GM18907 (cell line): Measurements from ENCODE around the gene TNFSF11.
"Not testable (repeated sequence)": the region's sequence is repeated elsewhere in the genome, so short reads cannot be mapped to it uniquely, and the experiment has no call there.

Experiments
- ATAC-seq: cut with Tn5 transposase; IDR thresholded peaks from one replicate; pipeline ENCODE4 v1.9.1; 2021; ENCODE audit warnings: mild to moderate bottlenecking, moderate library complexity; ENCODE audit not compliant: unreplicated experiment

The TNFSF11 gene

DNA sequence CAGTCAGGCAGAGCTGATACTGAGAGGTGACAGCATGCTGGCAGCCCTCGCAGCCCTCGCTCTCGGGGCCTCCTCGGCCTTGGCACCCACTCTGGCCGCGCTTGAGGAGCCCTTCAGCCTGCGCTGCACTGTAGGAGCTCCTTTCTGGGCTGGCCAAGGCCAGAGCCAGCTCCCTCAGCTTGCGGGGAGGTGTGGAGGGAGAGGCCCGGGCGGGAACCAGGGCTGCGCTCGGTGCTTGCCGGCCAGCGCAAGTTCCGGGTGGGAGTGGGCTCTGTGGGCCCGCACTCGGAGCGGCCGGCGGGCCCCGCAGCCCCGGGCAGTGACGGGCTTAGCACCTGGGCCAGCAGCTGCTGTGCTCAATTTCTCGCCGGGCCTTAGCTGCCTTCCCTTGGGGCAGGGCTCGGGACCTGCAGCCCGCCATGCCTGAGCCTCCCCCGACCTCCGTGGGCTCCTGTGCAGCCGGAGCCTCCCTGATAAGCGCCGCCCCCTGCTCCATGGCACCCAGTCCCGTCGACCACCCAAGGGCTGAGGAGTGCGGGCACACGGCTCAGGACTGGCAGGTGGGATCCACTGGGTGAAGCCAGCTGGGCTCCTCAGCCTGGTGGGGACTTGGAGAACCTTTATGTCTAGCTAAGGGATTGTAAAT lies 14.3 kb upstream of the TNFSF11 start:
- not testable (repeated sequence) for ATAC-seq

GRCh38 chr13:42560320-42560719 lies 13.6 kb upstream of the TNFSF11 start:
- not testable (repeated sequence) for ATAC-seq

DNA sequence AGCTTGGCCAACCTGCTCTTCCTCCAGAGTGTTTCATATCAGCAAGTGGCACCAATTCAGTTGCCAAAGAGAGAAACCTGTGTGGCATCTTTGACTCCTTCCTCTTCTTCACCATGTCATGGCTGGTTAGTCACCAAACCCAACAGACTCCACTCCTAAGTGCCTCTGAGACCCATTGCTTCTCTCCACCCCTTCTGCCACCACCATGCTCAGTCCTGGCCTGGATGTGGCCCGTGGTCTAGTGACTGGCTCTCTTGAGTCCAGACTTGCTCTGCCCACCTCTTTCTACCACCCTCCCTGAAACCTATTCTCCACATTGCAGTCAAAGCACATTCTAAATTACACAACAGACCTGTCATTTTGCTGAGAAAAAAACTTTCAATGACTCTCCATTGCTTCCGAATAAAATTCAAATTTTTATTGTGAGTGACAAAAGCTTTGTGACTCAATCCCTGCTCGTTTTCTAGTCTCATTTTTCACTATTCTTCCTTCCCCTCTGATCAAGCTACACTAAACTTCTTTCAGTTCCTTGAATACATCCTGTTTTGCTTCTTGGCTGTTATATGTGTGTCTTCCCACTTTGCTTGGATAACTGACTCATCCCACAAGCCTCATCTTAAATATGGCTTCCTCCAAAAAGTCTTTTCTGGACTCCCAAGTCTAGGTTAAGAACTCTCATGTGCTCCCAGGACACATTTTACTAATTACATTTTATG lies 12.0 kb upstream of the TNFSF11 start:
- no peak for ATAC-seq

GRCh38 chr13:42567906-42568305 lies 6.0 kb upstream of the TNFSF11 start:
- ATAC-seq: no peak

GRCh38 chr13:42569576-42570344 lies 4.2 kb upstream of the TNFSF11 start:
- no peak for ATAC-seq

- no peak for ATAC-seq
These were observed 2.1 kb upstream of the TNFSF11 start for GRCh38 chr13:42571895-42572294.

- peak; percentile 73 for ATAC-seq
These were observed 721 bp downstream of the TNFSF11 start for GRCh38 chr13:42574435-42575311.

GRCh38 chr13:42575938-42576337 lies 2.0 kb downstream of the TNFSF11 start:
- ATAC-seq: no peak

GRCh38 chr13:42577538-42577937 lies 3.6 kb downstream of the TNFSF11 start:
- no peak for ATAC-seq

DNA sequence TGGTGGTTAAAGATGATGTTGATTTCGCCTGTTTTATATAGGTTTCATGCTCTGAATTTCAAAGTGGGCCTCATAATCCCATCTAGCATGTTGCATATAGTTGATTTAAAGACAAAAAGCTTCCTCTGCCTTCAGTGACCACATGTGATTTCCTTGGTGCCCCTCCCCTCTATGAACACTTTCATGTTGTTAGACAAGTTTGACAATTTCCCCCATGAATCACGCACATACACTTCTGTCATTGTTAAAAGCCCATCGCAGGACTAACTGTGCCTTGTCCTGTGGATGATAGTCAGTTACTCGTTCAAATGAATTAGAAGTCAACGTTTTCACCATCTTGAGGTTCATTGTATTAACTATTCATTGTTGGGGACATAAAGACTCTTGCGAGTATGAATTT lies 6.7 kb downstream of the TNFSF11 start:
- no peak for ATAC-seq

- no peak for ATAC-seq
These were observed 7.5 kb downstream of the TNFSF11 start for GRCh38 chr13:42581427-42581826.

DNA sequence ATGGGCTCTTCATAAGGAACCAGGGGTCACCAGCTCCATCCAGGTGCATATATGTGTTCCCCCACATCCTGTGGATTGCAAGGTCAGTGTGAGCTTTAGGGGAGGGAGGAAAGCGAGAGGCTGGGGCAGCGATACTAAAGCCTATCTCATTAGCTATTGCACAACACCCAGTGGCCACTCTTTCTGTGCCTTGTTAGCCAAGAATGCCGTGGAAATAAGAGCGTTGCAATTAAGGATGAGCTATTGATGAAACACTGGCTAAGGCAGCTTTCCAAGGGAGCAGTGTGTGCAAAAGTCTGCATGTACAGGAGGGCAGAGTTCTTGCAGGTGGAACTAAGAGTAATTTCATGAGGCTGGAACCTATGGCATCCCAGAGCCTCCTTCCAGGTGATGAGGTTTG lies 17.6 kb downstream of the TNFSF11 start:
- ATAC-seq: no peak

DNA sequence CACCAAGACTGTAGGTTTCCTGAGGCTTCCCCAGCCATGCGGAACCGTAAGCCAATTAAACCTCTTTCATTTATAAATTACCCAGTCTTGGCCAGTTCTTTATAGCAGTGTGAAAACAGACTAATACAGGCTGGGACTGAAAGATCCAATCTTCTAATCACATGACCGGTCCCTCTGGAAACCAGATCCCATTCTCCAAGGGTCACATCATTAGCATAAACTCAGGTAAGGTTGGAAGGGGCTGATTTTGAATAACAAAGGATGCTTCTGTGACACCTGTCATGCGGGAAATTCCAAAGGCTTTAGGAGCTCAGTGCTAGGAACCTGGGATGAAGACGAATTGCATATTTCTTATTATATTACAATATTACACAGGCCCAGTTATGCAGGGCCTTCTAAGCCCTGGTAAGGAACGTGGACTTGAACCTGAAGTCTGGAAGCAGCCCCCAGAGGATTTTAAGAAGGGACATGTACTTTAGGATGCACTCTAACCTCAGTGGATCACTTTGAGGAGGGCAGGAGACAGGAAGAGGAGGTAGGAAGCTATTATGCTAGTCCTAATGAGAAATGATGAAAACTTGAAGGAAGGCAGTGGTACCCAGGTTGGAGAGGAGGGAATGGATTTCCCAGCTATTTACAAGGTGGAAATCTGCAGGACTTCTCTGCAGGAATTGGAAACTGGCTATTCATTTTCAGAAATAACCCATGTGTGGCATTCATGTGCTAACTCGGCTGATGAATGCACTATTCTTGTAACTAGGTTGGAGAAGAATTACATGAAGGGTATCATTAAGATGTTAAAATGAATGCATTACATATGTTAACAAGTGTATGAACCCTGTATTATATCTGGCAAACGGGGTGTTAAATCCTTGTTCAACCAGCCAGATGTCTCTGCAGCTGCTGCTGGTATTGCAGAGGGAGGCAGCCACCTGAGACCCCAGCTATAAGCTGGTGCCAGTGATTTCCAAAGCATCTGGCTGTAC lies 19.3 kb downstream of the TNFSF11 start:
- ATAC-seq: no peak

- peak; percentile 60 for ATAC-seq
These were observed 20.7 kb downstream of the TNFSF11 start for GRCh38 chr13:42594481-42595252.

- ATAC-seq: no peak
These were observed 21.3 kb downstream of the TNFSF11 start for GRCh38 chr13:42595253-42595571.

- no peak for ATAC-seq
These were observed 23.6 kb downstream of the TNFSF11 start for GRCh38 chr13:42597505-42597904.

DNA sequence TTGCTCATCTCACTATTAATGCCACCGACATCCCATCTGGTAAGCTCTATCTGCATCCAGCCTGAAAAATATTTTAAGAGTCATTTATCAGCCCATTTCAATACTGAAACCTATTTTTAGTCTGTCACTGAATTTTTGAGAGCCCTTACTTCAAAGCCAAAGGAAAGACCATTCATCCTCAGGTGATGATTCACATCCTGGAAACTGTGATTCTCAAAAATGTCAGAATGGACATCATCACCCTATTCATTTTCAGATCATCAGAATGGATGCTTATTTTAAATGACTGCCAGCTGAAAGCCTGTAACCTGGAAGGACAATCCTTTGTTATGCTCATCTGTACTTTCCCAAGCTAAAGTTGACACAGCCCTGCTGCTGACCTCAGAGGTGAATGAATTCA lies 27.0 kb downstream of the TNFSF11 start:
- no peak for ATAC-seq

- ATAC-seq: peak; percentile 84
These were observed 29.0 kb downstream of the TNFSF11 start for GRCh38 chr13:42602906-42603305.

DNA sequence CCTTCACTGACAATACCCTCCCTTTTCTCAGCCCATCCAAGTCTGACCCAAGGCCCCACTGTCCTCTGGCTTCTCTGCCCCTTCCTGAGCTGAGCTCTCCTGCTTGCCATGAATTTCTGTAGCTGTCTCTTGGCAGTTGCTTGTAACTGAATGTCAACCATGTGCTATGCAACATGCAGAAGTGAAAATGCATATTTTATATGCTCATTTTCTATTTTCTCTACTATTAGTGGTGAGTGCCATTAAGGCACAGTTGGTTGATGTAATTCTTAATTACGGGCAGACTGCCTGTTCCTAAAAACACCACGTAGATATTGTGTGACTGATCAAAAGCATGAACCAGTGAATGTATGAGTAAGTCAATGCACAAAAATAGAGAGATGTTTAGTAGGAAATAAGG lies 29.6 kb downstream of the TNFSF11 start:
- peak; percentile 15 for ATAC-seq
